ENCODE data around the gene CETN3.
"Not testable (repeated sequence)": the region's sequence is repeated elsewhere in the genome, so short reads cannot be mapped to it uniquely, and the experiment has no call there.

CETN3 gene

GRCh38 chr5:90381213-90381929 lies 28.2 kb downstream of the CETN3 start:
- no peak for DNase-seq

GRCh38 chr5:90379652-90380051 lies 29.9 kb downstream of the CETN3 start:
- no peak for DNase-seq

GRCh38 chr5:90378752-90379151 lies 30.8 kb downstream of the CETN3 start:
- DNase-seq: no peak

GRCh38 chr5:90371269-90371668 lies 38.3 kb downstream of the CETN3 start:
- not testable (repeated sequence) for DNase-seq

- DNase-seq: no peak
Observed at GRCh38 chr5:90368454-90369246, 40.9 kb downstream of the CETN3 start.

- no peak for DNase-seq
Observed at GRCh38 chr5:90367879-90368278, 41.7 kb downstream of the CETN3 start.

GRCh38 chr5:90366948-90367347 lies 42.6 kb downstream of the CETN3 start:
- no peak for DNase-seq

GRCh38 chr5:90365328-90365727 lies 44.2 kb downstream of the CETN3 start:
- DNase-seq: no peak

- no peak for DNase-seq
Observed at GRCh38 chr5:90359073-90359920, 50.3 kb downstream of the CETN3 start.

GRCh38 chr5:90356622-90357021 lies 52.9 kb downstream of the CETN3 start:
- no peak for DNase-seq

GRCh38 chr5:90356176-90356575 lies 53.4 kb downstream of the CETN3 start:
- DNase-seq: no peak

GRCh38 chr5:90355635-90356034 lies 53.9 kb downstream of the CETN3 start:
- no peak for DNase-seq

- no peak for DNase-seq
Observed at GRCh38 chr5:90353254-90353653, 56.3 kb downstream of the CETN3 start.

GRCh38 chr5:90351101-90351500 lies 58.5 kb downstream of the CETN3 start:
- no peak for DNase-seq

GRCh38 chr5:90347462-90347861 lies 62.1 kb downstream of the CETN3 start:
- DNase-seq: no peak

GRCh38 chr5:90345684-90346083 lies 63.9 kb downstream of the CETN3 start:
- no peak for DNase-seq

GRCh38 chr5:90344689-90345088 lies 64.9 kb downstream of the CETN3 start:
- DNase-seq: no peak

- DNase-seq: not testable (repeated sequence)
Observed at GRCh38 chr5:90343731-90344130, 65.8 kb downstream of the CETN3 start.

GRCh38 chr5:90342576-90342975 lies 67.0 kb downstream of the CETN3 start:
- no peak for DNase-seq
